Bronchial epithelial cell (primary cell): ENCODE measurements around the gene RFFL. TPM values are rescaled to one million over a fixed set of nuclear protein-coding genes. Genes with fewer than 3 reads are reported as not detected.
"Not testable (repeated sequence)": the region's sequence is repeated elsewhere in the genome, so short reads cannot be mapped to it uniquely, and the experiment has no call there.

ENCODE experiments used
- DNase-seq: peaks from one replicate; pipeline ENCODE4 v3.0.0-alpha.2; 2010; ENCODE audit warnings: low read depth
- FAIRE-seq: peaks from 2 replicates; lab custom pipeline; 2011; peaks lifted over from hg19 to GRCh38; lab: Jason Lieb, UNC
- H3K27me3 ChIP-seq: 2 replicates; pipeline ENCODE4 v1.5.1; 2011; ENCODE audit warnings: low read length; ENCODE audit not compliant: control insufficient read depth, insufficient read depth
- H3K36me3 ChIP-seq: 2 replicates; pipeline ENCODE4 v1.5.1; 2011; ENCODE audit warnings: low read length; ENCODE audit not compliant: control insufficient read depth, insufficient read depth
- H3K4me3 ChIP-seq: 2 replicates; pipeline ENCODE4 v1.5.1; 2011; ENCODE audit warnings: mild to moderate bottlenecking, low read depth, low read length, control low read depth
- total RNA-seq: library from RNA; depleted of rRNA; stranded (reverse); fragments of >200 nt; gene quantifications from 2 replicates; pipeline ENCODE4 v1.2.1, GENCODE V29; 2014
- TF ChIP-seq, protein P1 (sequence below): IDR thresholded peaks from 2 replicates; pipeline ENCODE4 v1.5.1; 2011; ENCODE audit warnings: mild to moderate bottlenecking, moderate library complexity, low read length, control low read depth, inconsistent platforms; ENCODE audit not compliant: insufficient read depth, severe bottlenecking

RFFL gene
- total RNA-seq, 1 donor from 2014 or later = 8.4 TPM

DNA sequence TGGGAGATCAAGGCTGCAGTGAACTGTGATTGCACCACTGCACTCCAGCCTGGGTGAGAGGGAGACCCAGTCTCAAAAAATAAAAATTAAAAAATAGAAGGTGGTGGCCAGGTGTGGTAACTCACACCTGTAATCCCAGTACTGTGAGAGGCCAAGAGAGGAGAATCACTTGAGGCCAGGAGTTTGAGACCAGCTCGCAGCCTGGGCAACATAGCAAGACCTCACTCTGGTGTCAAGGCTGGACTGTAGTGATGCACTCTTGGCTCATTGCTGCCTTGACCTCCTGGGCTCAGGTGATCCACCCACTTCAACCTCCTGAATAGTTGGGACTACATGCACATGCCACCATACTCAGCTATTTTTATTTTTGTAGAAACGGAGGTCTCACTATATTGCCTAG lies 13.3 kb downstream of the RFFL start:
- TF ChIP-seq, protein P1, sequence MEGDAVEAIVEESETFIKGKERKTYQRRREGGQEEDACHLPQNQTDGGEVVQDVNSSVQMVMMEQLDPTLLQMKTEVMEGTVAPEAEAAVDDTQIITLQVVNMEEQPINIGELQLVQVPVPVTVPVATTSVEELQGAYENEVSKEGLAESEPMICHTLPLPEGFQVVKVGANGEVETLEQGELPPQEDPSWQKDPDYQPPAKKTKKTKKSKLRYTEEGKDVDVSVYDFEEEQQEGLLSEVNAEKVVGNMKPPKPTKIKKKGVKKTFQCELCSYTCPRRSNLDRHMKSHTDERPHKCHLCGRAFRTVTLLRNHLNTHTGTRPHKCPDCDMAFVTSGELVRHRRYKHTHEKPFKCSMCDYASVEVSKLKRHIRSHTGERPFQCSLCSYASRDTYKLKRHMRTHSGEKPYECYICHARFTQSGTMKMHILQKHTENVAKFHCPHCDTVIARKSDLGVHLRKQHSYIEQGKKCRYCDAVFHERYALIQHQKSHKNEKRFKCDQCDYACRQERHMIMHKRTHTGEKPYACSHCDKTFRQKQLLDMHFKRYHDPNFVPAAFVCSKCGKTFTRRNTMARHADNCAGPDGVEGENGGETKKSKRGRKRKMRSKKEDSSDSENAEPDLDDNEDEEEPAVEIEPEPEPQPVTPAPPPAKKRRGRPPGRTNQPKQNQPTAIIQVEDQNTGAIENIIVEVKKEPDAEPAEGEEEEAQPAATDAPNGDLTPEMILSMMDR = no peak
- H3K27me3 ChIP-seq = no peaks in the 10 kb centered on the region
- FAIRE-seq (no peak), DNase-seq (no peak)
- H3K36me3 ChIP-seq = no peaks in the 10 kb centered on the region
- no peak overlapping the region for H3K4me3 ChIP-seq

DNA sequence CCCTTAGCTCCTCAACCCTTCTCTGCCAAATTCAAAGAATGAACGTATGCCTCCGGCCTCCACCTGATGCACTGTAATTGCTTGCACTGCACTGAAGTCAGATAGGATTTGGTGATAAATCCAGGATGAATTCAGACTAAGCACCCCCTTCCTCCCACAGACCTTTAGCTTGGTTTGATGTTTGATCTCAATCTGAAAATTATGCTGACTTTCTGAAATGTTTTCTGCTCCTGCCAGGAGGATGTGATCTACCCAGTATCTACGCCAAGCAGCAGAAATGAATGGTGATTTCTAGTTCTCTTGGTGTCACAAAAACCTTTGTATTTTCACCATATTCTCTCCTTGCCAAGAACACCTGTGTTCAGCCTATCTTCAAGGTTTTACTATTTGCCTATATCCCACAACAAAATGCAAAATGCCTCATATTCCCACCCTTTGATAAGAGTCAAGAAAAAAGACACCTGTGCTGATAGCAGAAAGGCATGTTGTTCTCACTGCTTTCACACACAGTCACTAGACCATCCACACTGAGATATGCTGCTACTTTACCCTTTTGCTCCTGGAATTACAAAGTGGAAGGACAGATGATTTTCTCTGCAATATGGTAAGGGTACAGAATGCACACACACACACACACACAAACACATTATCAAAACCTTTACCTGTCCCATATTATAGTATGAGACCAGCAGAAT lies 14.7 kb downstream of the RFFL start:
- DNase-seq = no peak
- H3K27me3 ChIP-seq = no peaks in the 10 kb centered on the region
- no peak overlapping the region for H3K4me3 ChIP-seq
- TF ChIP-seq, protein P1 = no peak
- no peaks in the 10 kb centered on the region for H3K36me3 ChIP-seq
- no peak for FAIRE-seq

DNA sequence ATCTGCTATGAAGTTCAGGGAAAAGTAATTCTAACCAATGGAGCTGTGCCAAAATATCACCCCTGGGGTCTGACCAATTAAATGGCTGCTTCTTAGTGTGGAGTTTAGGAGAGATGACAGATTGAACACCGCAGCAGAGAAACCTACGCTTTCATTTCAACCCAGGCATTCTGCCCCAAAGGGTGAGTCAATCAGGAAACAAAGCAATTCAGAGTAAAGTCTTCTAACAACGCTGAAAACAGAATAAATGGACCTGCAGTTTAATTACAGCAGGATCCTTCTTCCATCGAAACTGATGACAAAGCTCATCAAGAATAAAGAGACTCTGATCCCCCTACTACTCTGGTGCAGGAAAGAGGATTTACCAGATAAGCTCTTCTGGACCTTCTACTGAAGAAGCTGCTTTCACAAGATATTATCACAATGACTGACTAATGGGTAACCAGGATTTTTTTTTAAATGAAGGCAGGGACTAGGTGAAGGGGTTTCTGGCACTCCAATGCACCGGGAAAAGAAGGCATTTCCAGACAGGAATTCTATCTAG lies 16.7 kb downstream of the RFFL start:
- FAIRE-seq (no peak), DNase-seq (peak; percentile 69)
- TF ChIP-seq, protein P1 = no peak
- Histone ChIP-seq H3K36me3 (no peaks in the 10 kb centered on the region), H3K27me3 (no peaks in the 10 kb centered on the region), H3K4me3 (no peak overlapping the region)

- Histone ChIP-seq H3K36me3 (no peaks in the 10 kb centered on the region), H3K27me3 (no peaks in the 10 kb centered on the region), H3K4me3 (no peak overlapping the region)
- DNase-seq (no peak), FAIRE-seq (no peak)
- TF ChIP-seq, protein P1 = no peak
Measured at GRCh38 chr17:35046245-35046644, 17.3 kb downstream of the RFFL start.

DNA sequence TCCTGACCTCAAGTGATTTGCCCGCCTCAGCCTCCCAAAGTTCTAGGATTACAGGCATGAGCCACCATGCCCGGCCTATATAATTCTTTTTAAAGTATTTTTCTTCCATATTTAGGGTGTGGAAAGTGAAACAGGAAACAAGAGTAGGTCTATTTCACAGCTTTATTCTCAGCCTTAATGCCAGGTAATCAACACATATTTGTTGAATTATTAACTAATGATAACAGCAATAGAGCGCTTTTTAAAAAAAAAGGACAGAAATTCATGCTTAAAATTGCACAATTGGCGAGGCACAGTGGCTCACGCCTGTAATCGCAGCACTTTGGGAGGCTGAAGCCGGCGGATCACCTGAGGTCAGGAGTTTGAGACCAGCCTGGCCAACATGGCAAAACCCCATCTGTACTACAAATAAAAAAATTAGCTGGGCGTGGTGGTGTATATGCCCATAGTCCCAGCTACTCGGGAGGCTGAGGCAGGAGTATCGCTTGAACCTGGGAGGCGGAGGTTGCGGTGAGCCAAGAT lies 18.0 kb downstream of the RFFL start:
- not testable (repeated sequence) for H3K27me3 ChIP-seq, H3K4me3 ChIP-seq, FAIRE-seq, H3K36me3 ChIP-seq, DNase-seq

DNA sequence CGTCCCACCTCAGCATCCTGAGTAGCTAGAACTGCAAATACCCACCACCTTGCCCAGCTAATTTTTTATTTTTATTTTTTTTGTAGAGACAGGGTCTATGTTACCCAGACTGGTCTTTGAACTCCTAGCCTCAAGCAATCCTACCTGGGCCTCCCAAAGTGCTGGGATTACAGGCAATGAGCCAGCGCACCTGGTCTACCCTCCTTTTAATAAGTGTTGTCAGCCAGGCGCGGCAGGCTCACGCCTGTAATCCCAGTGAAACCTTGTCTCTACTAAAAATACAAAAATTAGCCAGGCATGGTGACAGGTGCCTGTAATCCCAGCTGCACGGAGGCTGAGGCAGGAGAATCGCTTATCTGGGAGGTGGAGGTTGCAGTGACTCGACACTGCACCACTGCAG lies 19.3 kb downstream of the RFFL start:
- FAIRE-seq = no peak
- no peak overlapping the region for H3K4me3 ChIP-seq

More for the DNA sequence above, 19.3 kb downstream of the RFFL start:
- DNase-seq = no peak
- no peaks in the 10 kb centered on the region for H3K36me3 ChIP-seq
- TF ChIP-seq, protein P1 = no peak
- no peaks in the 10 kb centered on the region for H3K27me3 ChIP-seq
